Measurements from ENCODE around the gene STX18. TPM values are rescaled to one million over a fixed set of nuclear protein-coding genes. Genes with fewer than 3 reads are reported as not detected.

Gene STX18
- 41.7 to 44.5 TPM (median 42.6 TPM) in 3 replicates for total RNA-seq

DNA sequence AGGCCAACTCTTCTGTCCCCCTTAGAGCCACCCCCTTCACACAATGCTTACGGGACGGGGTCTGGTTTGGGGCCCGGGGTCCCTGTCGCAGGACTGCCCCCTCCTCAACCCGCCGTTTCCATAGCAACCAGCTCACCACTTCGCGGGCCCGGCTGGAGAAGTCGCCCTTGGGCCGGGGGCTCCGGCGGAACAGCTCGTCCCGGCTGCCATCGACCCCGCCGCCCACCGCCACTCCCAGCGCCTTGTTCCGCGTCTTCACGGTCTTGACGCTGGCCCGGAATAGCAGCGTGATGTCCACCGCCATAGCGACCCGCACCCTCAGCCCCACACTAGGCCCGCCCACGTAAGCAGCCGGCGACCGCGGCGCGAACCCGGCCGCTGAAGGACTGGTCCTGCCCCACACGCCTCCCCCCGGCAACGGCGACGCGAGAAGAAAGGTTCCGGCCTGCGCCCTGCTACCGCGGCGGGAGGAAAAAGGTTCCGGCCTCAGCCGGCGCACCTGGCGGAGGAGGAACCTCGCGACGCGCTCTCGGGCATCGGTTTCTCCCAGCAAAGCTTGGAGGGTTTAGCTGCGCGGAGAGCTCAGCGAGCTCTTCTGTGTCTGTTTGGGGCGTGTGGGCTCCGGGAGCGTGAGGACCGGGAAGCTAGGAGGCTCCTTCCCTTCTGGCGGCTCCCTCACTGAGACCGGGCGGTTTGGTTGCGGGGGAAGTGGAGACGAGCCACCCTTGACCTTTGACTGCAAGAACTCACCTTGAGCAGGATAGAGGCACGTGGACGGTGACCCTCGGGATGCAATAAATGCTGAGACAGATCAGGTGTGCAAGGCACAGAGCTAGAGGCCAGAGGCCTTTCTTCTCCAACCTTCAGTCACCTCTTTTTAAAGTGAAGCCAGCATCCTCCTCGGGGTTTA lies at the start of gene STX18:
STX18 (minus strand) TSS at position 388 of the 910 bp plus-strand sequence; CDS start at position 304, 84 bp downstream.
- peak within 1 kb of the TSS; percentile 93 for H3K4me3 Mint-ChIP-seq
- H3K36me3 Mint-ChIP-seq = peaks cover 7% of the 10 kb centered on the region
- H3K27me3 Mint-ChIP-seq (ENCODE audit: low read depth) = no peaks in the 10 kb centered on the region
- peak within 1 kb of the TSS; percentile 95 for H3K27ac Mint-ChIP-seq
- TF ChIP-seq, protein P1, sequence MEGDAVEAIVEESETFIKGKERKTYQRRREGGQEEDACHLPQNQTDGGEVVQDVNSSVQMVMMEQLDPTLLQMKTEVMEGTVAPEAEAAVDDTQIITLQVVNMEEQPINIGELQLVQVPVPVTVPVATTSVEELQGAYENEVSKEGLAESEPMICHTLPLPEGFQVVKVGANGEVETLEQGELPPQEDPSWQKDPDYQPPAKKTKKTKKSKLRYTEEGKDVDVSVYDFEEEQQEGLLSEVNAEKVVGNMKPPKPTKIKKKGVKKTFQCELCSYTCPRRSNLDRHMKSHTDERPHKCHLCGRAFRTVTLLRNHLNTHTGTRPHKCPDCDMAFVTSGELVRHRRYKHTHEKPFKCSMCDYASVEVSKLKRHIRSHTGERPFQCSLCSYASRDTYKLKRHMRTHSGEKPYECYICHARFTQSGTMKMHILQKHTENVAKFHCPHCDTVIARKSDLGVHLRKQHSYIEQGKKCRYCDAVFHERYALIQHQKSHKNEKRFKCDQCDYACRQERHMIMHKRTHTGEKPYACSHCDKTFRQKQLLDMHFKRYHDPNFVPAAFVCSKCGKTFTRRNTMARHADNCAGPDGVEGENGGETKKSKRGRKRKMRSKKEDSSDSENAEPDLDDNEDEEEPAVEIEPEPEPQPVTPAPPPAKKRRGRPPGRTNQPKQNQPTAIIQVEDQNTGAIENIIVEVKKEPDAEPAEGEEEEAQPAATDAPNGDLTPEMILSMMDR (IDR thresholded peaks at IDR 0.05; ENCODE audit: unreplicated experiment) = no peak
- DNase-seq (ENCODE audit: low spot score in 2 of 2, unreplicated experiment in 2 of 2) = peak; percentile 79 to 96
- H3K9me3 Mint-ChIP-seq = no peaks in the 10 kb centered on the region
- H3K4me1 Mint-ChIP-seq = peaks cover 39% of the 10 kb centered on the region

DNA sequence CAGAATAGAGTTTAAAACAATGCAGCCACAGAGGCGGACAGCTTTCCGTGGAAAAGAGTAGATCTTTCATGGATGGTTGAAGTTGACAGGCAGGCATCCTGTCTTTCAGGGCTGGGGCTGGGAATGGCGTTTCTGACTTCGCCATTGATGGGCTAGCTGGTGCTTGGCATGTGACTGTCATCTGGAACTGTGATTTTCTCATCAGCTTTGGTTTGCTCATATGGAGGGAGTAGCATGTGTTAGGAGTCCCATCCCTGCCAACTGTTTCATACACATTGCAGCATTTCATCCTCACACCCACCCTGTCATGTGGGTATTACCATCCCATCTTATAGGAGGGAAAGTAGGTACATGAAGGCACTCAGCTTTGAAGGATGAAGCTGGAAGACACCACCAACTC lies 49.2 kb upstream of the STX18 start:
- no peaks in the 10 kb centered on the region for H3K4me1 Mint-ChIP-seq
- no peak overlapping the region for H3K27ac Mint-ChIP-seq
- no peak for DNase-seq (ENCODE audit: low spot score in 2 of 2, unreplicated experiment in 2 of 2)
- H3K36me3 Mint-ChIP-seq = peaks cover 32% of the 10 kb centered on the region
- TF ChIP-seq, protein P1 (IDR thresholded peaks at IDR 0.05; ENCODE audit: unreplicated experiment) = no peak
- H3K4me3 Mint-ChIP-seq = no peak overlapping the region
- H3K27me3 Mint-ChIP-seq (ENCODE audit: low read depth) = no peaks in the 10 kb centered on the region
- H3K9me3 Mint-ChIP-seq = peaks cover 28% of the 10 kb centered on the region

- no peak for DNase-seq (ENCODE audit: low spot score in 2 of 2, unreplicated experiment in 2 of 2)
- H3K9me3 Mint-ChIP-seq = peaks cover 23% of the 10 kb centered on the region
- H3K4me1 Mint-ChIP-seq = no peaks in the 10 kb centered on the region
- peaks cover 33% of the 10 kb centered on the region for H3K36me3 Mint-ChIP-seq
- no peak overlapping the region for H3K4me3 Mint-ChIP-seq
- H3K27me3 Mint-ChIP-seq (ENCODE audit: low read depth) = no peaks in the 10 kb centered on the region
- TF ChIP-seq, protein P1 (IDR thresholded peaks at IDR 0.05; ENCODE audit: unreplicated experiment) = no peak
- no peak overlapping the region for H3K27ac Mint-ChIP-seq
Measured at GRCh38 chr4:4590546-4590945, 48.7 kb upstream of the STX18 start.

DNA sequence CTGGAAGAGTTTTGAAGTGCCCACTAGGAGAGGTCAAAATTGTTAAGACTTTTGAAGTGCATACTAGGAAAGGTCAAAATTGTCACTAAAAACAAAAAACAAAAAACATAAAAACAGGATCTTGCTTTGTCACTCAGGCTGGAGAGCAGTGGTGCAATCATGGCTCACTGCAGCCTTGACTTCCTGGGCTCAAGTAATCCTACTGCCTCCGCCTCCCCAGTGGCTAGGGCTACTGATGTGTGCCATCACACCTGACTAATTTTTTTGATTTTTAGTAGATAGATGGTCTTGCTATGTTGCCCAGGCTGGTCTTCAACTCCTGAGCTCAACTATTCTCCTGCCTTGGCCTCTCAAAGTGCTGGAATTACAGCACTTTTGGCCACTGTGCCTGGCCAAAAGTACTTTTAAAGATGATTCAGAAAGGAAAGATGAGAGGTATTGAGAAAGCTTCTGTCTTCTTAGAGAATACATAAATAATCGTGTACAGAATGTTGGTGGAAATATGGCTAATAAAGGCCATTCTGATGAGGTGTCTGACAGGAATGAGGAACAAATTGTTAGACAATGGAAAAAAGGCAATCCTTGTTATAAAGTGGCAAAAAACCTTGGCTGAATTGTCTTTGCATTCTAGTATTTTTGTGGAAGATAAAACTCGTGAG lies 43.3 kb upstream of the STX18 start:
- Mint-ChIP-seq H3K27me3 (ENCODE audit: low read depth) (no peaks in the 10 kb centered on the region), H3K4me3 (no peak overlapping the region), H3K4me1 (no peaks in the 10 kb centered on the region), H3K36me3 (peaks cover 21% of the 10 kb centered on the region), H3K27ac (no peak overlapping the region), H3K9me3 (peaks cover 13% of the 10 kb centered on the region)
- DNase-seq (ENCODE audit: low spot score in 2 of 2, unreplicated experiment in 2 of 2) = no peak
- TF ChIP-seq, protein P1 (IDR thresholded peaks at IDR 0.05; ENCODE audit: unreplicated experiment) = no peak

DNA sequence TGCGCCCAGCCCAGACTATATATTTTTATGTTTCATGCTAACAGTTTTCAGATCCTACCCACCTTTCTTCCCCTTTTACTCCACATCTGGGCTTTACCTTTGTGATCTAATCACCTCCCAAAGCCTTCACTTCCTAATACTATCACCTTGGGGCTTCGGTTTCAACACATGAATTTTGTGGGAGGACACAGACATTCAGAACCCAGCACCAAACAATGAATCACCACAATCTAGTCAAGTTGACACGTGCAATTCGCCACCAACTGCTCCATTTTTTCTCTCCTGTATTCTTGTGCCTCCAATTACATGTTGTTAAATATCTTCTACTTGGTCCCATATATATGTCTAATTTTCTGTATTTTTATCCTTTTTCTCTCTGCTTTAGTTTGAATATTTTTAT lies 41.8 kb upstream of the STX18 start:
- DNase-seq (ENCODE audit: low spot score in 2 of 2, unreplicated experiment in 2 of 2) = no peak
- no peak overlapping the region for H3K4me3 Mint-ChIP-seq
- peaks cover 27% of the 10 kb centered on the region for H3K36me3 Mint-ChIP-seq
- H3K4me1 Mint-ChIP-seq = no peaks in the 10 kb centered on the region
- peaks cover 13% of the 10 kb centered on the region for H3K9me3 Mint-ChIP-seq
- TF ChIP-seq, protein P1 (IDR thresholded peaks at IDR 0.05; ENCODE audit: unreplicated experiment) = no peak
- no peaks in the 10 kb centered on the region for H3K27me3 Mint-ChIP-seq (ENCODE audit: low read depth)
- H3K27ac Mint-ChIP-seq = peak overlapping the region; percentile 63

Data from mesothelial cell of epicardium (in vitro differentiated cells).